GM23248 (cell line): ENCODE measurements around the gene C6orf62. TPM values are rescaled to one million over a fixed set of nuclear protein-coding genes. Genes with fewer than 3 reads are reported as not detected.
"Not testable (repeated sequence)": the region's sequence is repeated elsewhere in the genome, so short reads cannot be mapped to it uniquely, and the experiment has no call there.

Experiments
- DNase-seq: peaks from one replicate; pipeline ENCODE4 v3.0.0-alpha.2; 2015
- H2AFZ ChIP-seq: fragments of 200-600 bp; sonication (generic); 2 replicates; pipeline ENCODE4 v1.6.1; 2016; ENCODE audit warnings: antibody characterized with exemption
- H3F3A ChIP-seq: fragments of 200-600 bp; sonication (generic); 2 replicates; pipeline ENCODE4 v1.6.1; 2016; ENCODE audit warnings: mild to moderate bottlenecking, antibody characterized with exemption, mixed run types; ENCODE audit not compliant: insufficient read depth
- H3K27ac ChIP-seq: fragments of 200-600 bp; sonication (generic); 2 replicates; pipeline ENCODE4 v1.5.1; 2016; ENCODE audit warnings: mild to moderate bottlenecking
- H3K27me3 ChIP-seq: fragments of 200-600 bp; sonication (generic); replicated peaks from 2 replicates; pipeline ENCODE4 v1.6.1; 2016; ENCODE audit warnings: mild to moderate bottlenecking; ENCODE audit not compliant: insufficient read depth
- H3K36me3 ChIP-seq: fragments of 200-600 bp; sonication (generic); 2 replicates; pipeline ENCODE4 v1.6.1; 2016; ENCODE audit warnings: low read depth, mild to moderate bottlenecking
- H3K4me1 ChIP-seq: fragments of 200-600 bp; sonication (generic); 2 replicates; pipeline ENCODE4 v1.6.1; 2016; ENCODE audit warnings: mild to moderate bottlenecking; ENCODE audit not compliant: insufficient read depth
- H3K4me2 ChIP-seq: fragments of 200-600 bp; sonication (generic); one replicate; pipeline ENCODE4 v1.6.1; 2016; ENCODE audit warnings: mild to moderate bottlenecking; ENCODE audit not compliant: unreplicated experiment
- H3K4me3 ChIP-seq: fragments of 200-600 bp; sonication (generic); 2 replicates; pipeline ENCODE4 v1.5.1; 2016; ENCODE audit warnings: mild to moderate bottlenecking
- H3K79me2 ChIP-seq: fragments of 200-600 bp; sonication (generic); 2 replicates; pipeline ENCODE4 v1.6.1; 2016; ENCODE audit warnings: mild to moderate bottlenecking; ENCODE audit not compliant: insufficient read depth
- H3K9ac ChIP-seq: fragments of 200-600 bp; sonication (generic); 2 replicates; pipeline ENCODE4 v1.6.1; 2016; ENCODE audit warnings: mild to moderate bottlenecking
- H3K9me2 ChIP-seq: fragments of 200-600 bp; sonication (generic); 2 replicates; pipeline ENCODE4 v1.6.1; 2016; ENCODE audit warnings: mixed run types, mild to moderate bottlenecking, moderate library complexity; ENCODE audit not compliant: insufficient read depth
- H3K9me3 ChIP-seq: fragments of 200-600 bp; sonication (generic); one replicate; pipeline ENCODE4 v1.6.1; 2017; ENCODE audit warnings: low read depth
- H4K20me1 ChIP-seq: fragments of 200-600 bp; sonication (generic); 2 replicates; pipeline ENCODE4 v1.6.0; 2016; ENCODE audit not compliant: insufficient read depth
- EZH2 ChIP-seq: fragments of 200-600 bp; sonication (generic); IDR thresholded peaks from 2 replicates; pipeline ENCODE4 v1.6.1; 2018; ENCODE audit warnings: antibody characterized with exemption, mild to moderate bottlenecking; ENCODE audit not compliant: insufficient read depth, poor library complexity, severe bottlenecking
- EZH2phosphoT487 ChIP-seq: fragments of 200-600 bp; sonication (generic); IDR thresholded peaks from 2 replicates; pipeline ENCODE4 v1.6.1; 2018; ENCODE audit warnings: antibody characterized with exemption, moderate library complexity, mild to moderate bottlenecking, low read depth; ENCODE audit not compliant: insufficient read depth
- WGBS, 2 experiments: methylation state at CpG; one replicate each; pipeline ENCODE4 v1.1.6; 2015 to 2017; ENCODE audit warnings: low lambda C conversion rate in 2 of 2, low coverage in 1 of 2; ENCODE audit errors: missing lambda C conversion rate in 2 of 2; 5-methylcytosine and 5-hydroxymethylcytosine counted together
- in situ Hi-C: fragments of 300-500 bp; cut with MboI; formaldehyde crosslinking; loops from 2 replicates; pipeline ENCODE4 v1.15.0; 2020
- polyA plus RNA-seq: library from polyadenylated mRNA; unstranded; fragments of >200 nt; fragmentation: Nextera tagmentation; extraction: Ambion mirVana; gene quantifications from 2 replicates; pipeline ENCODE4 v1.2.1, GENCODE V29; 2016
- total RNA-seq: library from RNA; depleted of rRNA; stranded (reverse); fragments of >200 nt; shearing (Covaris generic); gene quantifications from 2 replicates; pipeline ENCODE4 v1.2.3, GENCODE V29; 2014

C6orf62 gene
- total and polyA plus RNA-seq, 2 experiments from 2014 or later, result 107 to 307 TPM

DNA sequence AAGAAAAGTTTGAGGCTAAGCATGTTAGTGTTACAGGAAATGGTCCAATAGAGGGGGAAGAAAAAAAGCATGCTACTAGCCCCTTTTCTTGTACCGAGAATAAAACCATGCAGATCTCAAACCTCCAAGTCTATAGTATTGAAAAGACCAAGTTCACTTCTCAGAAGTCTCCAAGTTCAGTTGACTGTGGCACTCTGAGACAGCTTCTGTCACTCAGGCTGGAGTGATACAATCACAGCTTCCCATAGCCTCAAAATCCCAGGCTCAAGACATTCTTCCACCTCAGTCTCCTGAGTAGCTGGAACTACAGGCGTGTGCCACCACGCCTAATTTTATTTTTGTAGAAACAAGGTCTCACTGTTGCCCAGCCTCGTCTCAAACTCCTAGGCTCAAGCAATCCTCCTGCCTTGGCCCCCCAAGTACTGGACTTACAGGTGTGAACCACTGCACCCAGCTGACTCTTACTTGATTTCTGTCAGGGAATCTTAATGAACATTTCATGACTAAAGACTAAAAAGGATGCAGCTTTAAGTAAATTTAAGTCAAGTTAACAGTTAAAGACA lies 16.2 kb downstream of the C6orf62 start:
- no peak for TF ChIP-seq EZH2
- no peak for TF ChIP-seq EZH2phosphoT487
- DNase-seq, result no peak
- H3K9ac ChIP-seq, result no peak overlapping the region
- H3K4me2 ChIP-seq, result no peak overlapping the region
- 0 out of 2 replicates have a peak overlapping the region, but pooled peaks have one; percentile 4 for H3K27ac ChIP-seq
- H3K9me2 ChIP-seq, result no peaks in the 10 kb centered on the region
- H3K4me1 ChIP-seq, result 0 out of 2 replicates have a peak, but pooled peaks cover 11% of the 10 kb centered on the region
- in situ Hi-C loops, result no loop called here
- no peak overlapping the region for H2AFZ ChIP-seq
- H3K79me2 ChIP-seq, result peaks cover 32% of the 10 kb centered on the region
- no peaks in the 10 kb centered on the region for H3K27me3 ChIP-seq
- WGBS, 2 experiments, result 75 to 81% methylated on average over 4 of the region's 4 CpGs
- H3F3A ChIP-seq, result peaks cover 85% of the 10 kb centered on the region
- H3K9me3 ChIP-seq, result no peaks in the 10 kb centered on the region
- 0 out of 2 replicates have a peak, but pooled peaks cover 4% of the 10 kb centered on the region for H4K20me1 ChIP-seq
- H3K36me3 ChIP-seq, result peaks cover 55% of the 10 kb centered on the region
- H3K4me3 ChIP-seq, result no peak overlapping the region

DNA sequence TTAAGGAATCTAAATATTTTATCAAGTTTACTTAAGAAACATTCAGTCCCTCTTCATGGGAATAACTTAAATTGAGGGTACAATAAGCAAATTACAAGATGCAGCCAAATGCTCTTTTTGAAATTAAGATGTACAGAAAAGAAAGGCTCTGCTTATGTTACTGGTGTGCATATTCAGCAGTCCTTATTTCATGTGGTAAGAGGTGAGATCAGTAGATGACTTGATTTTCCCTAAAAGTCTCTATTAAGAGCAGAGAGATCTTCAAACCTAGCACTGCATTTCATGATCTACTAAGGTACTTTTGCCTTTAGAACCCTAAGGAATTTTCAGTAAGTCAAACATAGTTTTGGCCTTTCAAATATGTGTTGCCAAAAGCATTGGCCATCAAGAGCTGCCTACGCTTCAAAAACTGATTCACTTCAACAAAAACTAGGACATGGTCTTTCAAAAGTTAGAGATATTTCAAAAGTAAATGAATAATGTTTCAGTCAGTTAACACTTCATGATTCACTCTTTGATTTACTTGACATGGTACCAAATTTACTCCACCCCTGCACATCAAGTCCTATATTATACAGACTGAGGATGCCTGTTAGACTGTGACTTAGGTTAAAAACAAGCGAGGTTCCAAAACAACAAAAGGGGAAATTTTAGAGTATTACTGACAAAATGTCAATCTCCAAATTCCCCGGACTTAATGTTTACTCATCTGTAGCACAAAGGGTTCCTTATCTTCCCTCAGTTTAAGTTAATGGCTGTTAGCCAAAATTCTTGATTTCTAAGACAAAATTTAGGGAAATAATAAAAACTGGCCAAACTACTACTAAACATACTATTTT lies 19.2 kb downstream of the C6orf62 start:
- Histone ChIP-seq H3F3A (peaks cover 70% of the 10 kb centered on the region), H3K79me2 (peaks cover 6% of the 10 kb centered on the region; the same call in 1 of the 2 replicates), H2AFZ (no peak overlapping the region), H3K27me3 (no peaks in the 10 kb centered on the region), H3K36me3 (peaks cover 24% of the 10 kb centered on the region), H3K9me3 (no peaks in the 10 kb centered on the region), H4K20me1 (0 out of 2 replicates have a peak, but pooled peaks cover 4% of the 10 kb centered on the region), H3K9ac (no peak overlapping the region), H3K4me3 (no peak overlapping the region), H3K9me2 (no peaks in the 10 kb centered on the region), H3K4me1 (0 out of 2 replicates have a peak, but pooled peaks cover 11% of the 10 kb centered on the region), H3K4me2 (no peak overlapping the region), H3K27ac (no peak overlapping the region)
- in situ Hi-C loops, result loop anchor here (10.0 kb wide), 1 partner anchor 265 kb away; no protein-coding TSS in a partner anchor
- no peak for DNase-seq
- TF ChIP-seq EZH2 (no peak), EZH2phosphoT487 (no peak)
- 51 to 57% methylated on average over 3 of the region's 3 CpGs for WGBS, 2 experiments

DNA sequence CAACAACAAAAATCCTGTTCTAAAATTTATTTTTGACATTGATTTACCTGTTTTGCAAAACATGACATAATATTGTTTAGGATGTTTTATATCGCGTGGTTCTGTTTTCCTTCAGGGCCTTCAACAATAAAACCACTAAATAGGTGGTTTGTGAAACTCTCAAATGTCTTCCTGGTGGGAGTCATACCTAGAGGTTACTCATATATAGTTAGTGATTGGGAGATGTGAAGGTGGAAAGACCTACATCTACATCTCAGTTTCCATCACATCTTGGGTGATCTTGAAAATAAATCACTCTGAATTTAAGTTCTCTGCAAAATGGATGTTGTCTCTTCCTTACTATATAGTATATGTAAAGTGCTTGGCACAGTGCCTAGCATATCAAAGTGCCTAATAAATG lies 22.9 kb downstream of the C6orf62 start:
- Histone ChIP-seq H4K20me1 (no peaks in the 10 kb centered on the region), H3F3A (peaks cover 33% of the 10 kb centered on the region), H3K9ac (no peak overlapping the region), H3K9me3 (no peaks in the 10 kb centered on the region), H3K9me2 (no peaks in the 10 kb centered on the region), H2AFZ (no peak overlapping the region), H3K79me2 (no peaks in the 10 kb centered on the region), H3K4me3 (no peak overlapping the region), H3K4me2 (no peak overlapping the region), H3K36me3 (no peaks in the 10 kb centered on the region), H3K27me3 (no peaks in the 10 kb centered on the region), H3K27ac (no peak overlapping the region), H3K4me1 (0 out of 2 replicates have a peak, but pooled peaks cover 11% of the 10 kb centered on the region)
- in situ Hi-C loops, result loop anchor here (10.0 kb wide), 1 partner anchor 261 kb away; no protein-coding TSS in a partner anchor
- TF ChIP-seq EZH2phosphoT487 (no peak), EZH2 (no peak)
- 100% methylated on average over 2 of the region's 2 CpGs for WGBS, 2 experiments
- DNase-seq, result no peak

DNA sequence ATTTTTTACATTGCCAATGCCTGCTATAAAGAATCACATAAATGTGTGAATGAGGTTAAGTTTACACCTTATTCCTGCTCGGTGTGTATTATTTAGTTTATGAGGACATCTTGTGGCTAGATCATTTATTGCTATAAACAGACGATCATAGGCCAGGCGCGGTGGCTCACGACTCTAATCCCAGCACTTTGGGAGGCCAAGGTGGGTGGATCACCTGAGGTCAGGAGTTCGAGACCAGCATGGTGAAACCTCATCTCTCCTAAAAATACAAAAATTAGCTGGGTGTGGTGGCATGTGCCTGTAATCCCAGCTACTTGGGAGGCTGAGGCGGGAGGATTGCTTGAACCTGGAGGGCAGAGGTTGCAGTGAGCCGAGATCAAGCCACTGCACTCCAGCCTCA lies 23.3 kb downstream of the C6orf62 start:
- H3K4me2 ChIP-seq, H3K79me2 ChIP-seq, H3K4me3 ChIP-seq, H2AFZ ChIP-seq, H3K27ac ChIP-seq, H4K20me1 ChIP-seq, H3K27me3 ChIP-seq, H3K9me2 ChIP-seq, H3K9ac ChIP-seq, H3K9me3 ChIP-seq, H3K36me3 ChIP-seq: not testable (repeated sequence)
- 0 out of 2 replicates have a peak, but pooled peaks cover 11% of the 10 kb centered on the region for H3K4me1 ChIP-seq
- in situ Hi-C loops, result loop anchor here (10.0 kb wide), 1 partner anchor 261 kb away; no protein-coding TSS in a partner anchor
- DNase-seq, result peak; percentile 63
- peaks cover 28% of the 10 kb centered on the region for H3F3A ChIP-seq
- WGBS, 2 experiments, result 23 to 30% methylated on average over 8 of the region's 8 CpGs
